ENCODE measurements around the gene CATSPER3.

CATSPER3 gene

DNA sequence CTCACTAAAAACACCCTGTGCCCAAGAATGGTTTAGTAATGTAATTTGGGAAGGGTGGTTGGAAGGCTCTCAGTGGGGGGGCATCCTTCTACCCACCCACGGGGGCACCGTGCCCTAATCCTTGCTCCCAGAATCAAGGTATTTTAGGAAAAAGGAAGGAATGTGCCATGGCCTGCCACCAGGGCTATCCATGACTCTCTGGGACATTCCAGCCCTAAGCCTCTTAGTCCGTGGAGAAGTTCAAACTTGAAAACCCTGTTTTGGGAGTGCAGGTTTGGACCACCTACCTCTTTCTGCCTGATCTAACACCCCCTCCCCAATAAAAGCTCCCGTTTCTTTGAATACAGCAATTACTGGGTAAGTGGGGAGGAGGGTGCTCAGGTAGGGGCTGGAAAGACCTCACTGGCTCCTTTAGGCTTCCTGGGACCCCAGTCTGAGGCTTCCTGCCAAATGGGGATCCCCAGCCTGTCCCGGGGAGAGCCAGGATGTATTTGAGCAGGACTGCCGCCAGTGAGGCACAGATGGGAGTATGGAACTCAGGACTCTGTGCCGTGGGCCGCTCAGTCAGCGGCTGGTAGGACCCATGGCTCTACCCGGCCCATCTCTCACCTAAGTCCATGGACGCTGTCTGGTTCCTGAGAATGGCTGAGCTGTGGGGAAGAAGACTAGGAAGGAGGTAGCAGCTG, 70.0 kb downstream of the CATSPER3 start:
- H3K36me3 Mint-ChIP-seq (ENCODE audit: insufficient read depth), result no peaks in the 10 kb centered on the region
- no peak overlapping the region for H3K27ac Mint-ChIP-seq (ENCODE audit: low read depth)
- no peak overlapping the region for H3K4me3 Mint-ChIP-seq
- ATAC-seq (replicated peaks; ENCODE audit: extremely low read depth, poor library complexity, severe bottlenecking) (no peak), DNase-seq (ENCODE audit: low spot score in 2 of 2) (no peak)
- H3K27me3 Mint-ChIP-seq, result peaks cover 83% of the 10 kb centered on the region
- peaks cover 24% of the 10 kb centered on the region for H3K4me1 Mint-ChIP-seq
- H3K9me3 Mint-ChIP-seq, result no peaks in the 10 kb centered on the region

GRCh38 chr5:135038205-135038812, 70.6 kb downstream of the CATSPER3 start:
- Mint-ChIP-seq H3K4me1 (peaks cover 20% of the 10 kb centered on the region), H3K27me3 (peaks cover 83% of the 10 kb centered on the region), H3K4me3 (no peak overlapping the region), H3K36me3 (ENCODE audit: insufficient read depth) (peaks cover under 1% of the 10 kb centered on the region), H3K27ac (ENCODE audit: low read depth) (no peak overlapping the region), H3K9me3 (no peaks in the 10 kb centered on the region)
- no peak for DNase-seq (ENCODE audit: low spot score in 2 of 2)
- ATAC-seq (replicated peaks; ENCODE audit: extremely low read depth, poor library complexity, severe bottlenecking), result no peak

DNA sequence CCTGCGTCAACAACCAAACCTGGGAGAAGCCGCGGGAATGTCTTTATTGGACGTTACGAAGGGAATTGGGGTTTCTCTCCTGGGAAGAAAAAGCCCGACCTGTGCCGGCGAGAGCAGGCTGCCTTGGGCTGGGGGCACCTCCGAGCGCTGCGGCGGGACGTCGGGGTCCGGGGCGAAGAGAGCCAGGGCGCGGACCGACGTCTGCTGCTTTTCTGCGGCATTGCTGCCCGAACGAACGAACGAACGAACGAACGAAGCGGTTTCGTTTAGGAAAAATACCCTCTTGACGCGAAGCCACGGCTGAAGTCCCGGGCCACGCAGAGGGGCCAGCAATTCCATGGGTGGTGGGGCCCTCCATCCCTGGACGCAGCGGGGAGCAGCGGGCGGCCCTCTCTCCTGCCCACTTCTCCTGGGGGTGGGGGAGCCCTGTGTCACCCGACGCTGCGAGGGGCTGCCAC, 71.1 kb downstream of the CATSPER3 start:
- no peak overlapping the region for H3K27ac Mint-ChIP-seq (ENCODE audit: low read depth)
- no peak for ATAC-seq (replicated peaks; ENCODE audit: extremely low read depth, poor library complexity, severe bottlenecking)
- H3K4me1 Mint-ChIP-seq, result peaks cover 18% of the 10 kb centered on the region
- H3K27me3 Mint-ChIP-seq, result peaks cover 85% of the 10 kb centered on the region
- DNase-seq (ENCODE audit: low spot score in 2 of 2), result no peak
- peaks cover 3% of the 10 kb centered on the region for H3K36me3 Mint-ChIP-seq (ENCODE audit: insufficient read depth)
- H3K4me3 Mint-ChIP-seq, result no peak overlapping the region
- H3K9me3 Mint-ChIP-seq, result no peaks in the 10 kb centered on the region

DNA sequence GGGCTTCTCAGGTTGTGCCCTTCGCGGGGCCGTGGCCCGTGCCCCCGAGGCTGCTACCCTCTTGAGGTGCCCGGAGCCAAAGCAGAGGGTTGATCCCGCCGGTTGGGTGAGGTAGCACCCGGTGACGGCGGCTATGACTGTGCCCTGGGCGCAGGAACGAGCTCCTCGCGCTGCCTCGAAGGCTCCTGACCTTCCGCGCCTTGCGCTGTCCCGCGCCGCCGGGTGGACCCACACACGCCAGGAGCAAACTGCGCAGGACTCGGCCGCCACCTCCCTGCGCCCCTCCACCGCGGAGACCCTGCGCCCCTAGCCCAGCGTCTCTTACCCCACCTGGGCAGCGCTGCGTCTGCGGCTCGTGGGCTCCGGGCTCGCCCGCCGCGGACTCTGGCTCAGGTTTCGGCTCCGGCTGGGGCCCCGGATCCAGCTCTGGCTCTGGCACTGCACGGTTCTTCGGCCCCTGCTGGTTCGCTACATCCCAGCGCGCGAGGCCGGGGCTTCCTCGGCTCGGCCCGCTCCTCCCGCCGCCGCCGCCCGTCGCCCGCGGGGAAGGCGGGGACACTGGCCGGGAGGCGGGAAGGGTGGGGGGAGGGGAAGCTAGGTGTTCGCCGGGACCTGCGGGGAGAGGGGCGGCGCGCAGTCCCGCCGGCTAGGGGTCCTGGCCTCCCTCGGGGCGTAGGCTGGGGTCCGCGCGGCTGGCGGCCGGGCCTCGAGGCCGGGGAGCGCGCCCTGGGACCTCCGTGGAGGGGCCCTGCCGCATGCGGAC, 71.7 kb downstream of the CATSPER3 start:
- no peak for DNase-seq (ENCODE audit: low spot score in 2 of 2)
- H3K9me3 Mint-ChIP-seq, result no peaks in the 10 kb centered on the region
- H3K36me3 Mint-ChIP-seq (ENCODE audit: insufficient read depth), result peaks cover 3% of the 10 kb centered on the region
- H3K4me3 Mint-ChIP-seq, result no peak overlapping the region
- H3K4me1 Mint-ChIP-seq, result peaks cover 17% of the 10 kb centered on the region
- peaks cover 89% of the 10 kb centered on the region for H3K27me3 Mint-ChIP-seq
- H3K27ac Mint-ChIP-seq (ENCODE audit: low read depth), result no peak overlapping the region
- no peak for ATAC-seq (replicated peaks; ENCODE audit: extremely low read depth, poor library complexity, severe bottlenecking)

- no peak overlapping the region for H3K27ac Mint-ChIP-seq (ENCODE audit: low read depth)
- no peak for DNase-seq (ENCODE audit: low spot score in 2 of 2)
- H3K36me3 Mint-ChIP-seq (ENCODE audit: insufficient read depth), result peaks cover 3% of the 10 kb centered on the region
- no peak for ATAC-seq (replicated peaks; ENCODE audit: extremely low read depth, poor library complexity, severe bottlenecking)
- no peaks in the 10 kb centered on the region for H3K9me3 Mint-ChIP-seq
- peaks cover 11% of the 10 kb centered on the region for H3K4me1 Mint-ChIP-seq
- H3K4me3 Mint-ChIP-seq, result peak overlapping the region; percentile 20
- H3K27me3 Mint-ChIP-seq, result peaks cover 89% of the 10 kb centered on the region
Measured at GRCh38 chr5:135040034-135040332, 72.3 kb downstream of the CATSPER3 start.

DNA sequence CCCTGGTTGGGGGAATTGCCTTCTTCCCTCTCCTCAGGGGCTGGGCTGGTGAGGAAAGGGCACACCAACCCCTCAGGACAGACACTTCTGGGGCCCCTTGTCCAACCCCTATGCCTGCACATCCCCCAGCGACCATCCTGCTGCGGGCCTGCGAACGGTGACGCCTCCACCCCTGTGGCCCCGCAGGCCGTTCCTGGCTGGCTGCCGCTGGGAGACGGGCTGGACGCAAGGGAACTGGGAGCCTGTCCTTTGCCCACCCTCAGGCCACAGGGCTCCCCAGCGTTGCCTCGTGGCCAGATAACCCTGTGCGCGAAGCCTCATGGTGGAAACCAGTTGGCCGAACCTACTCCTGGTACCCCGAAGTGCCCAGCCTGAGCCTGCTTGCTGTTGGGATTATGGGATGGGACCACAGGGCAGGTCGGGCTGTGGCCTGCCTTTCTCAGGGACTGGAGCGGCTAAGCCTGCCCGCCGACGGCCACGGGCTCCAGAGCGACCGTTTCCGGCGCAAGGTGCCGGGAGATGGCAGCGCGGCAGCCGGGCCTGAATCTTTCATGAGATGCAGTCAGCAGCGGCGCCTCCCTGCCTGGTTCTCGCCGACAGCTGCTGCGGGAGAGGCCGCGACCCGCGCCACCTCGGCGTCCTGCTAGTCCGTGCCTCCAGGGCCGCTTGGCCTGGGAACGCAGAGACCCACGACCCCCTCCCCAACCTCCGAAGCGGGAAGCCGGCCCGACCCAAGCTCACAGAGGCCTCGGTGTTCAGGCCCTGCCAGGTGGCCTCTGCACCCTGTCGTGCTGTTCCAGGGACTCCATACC, 72.8 kb downstream of the CATSPER3 start:
- Mint-ChIP-seq H3K36me3 (ENCODE audit: insufficient read depth) (peaks cover 3% of the 10 kb centered on the region), H3K27ac (ENCODE audit: low read depth) (no peak overlapping the region), H3K27me3 (peaks cover 89% of the 10 kb centered on the region), H3K9me3 (no peaks in the 10 kb centered on the region), H3K4me3 (peak overlapping the region; percentile 20), H3K4me1 (peaks cover 7% of the 10 kb centered on the region)
- DNase-seq (ENCODE audit: low spot score in 2 of 2) (no peak), ATAC-seq (replicated peaks; ENCODE audit: extremely low read depth, poor library complexity, severe bottlenecking) (peak; percentile 14)

GRCh38 chr5:135041145-135041587, 73.5 kb downstream of the CATSPER3 start:
- no peak for DNase-seq (ENCODE audit: low spot score in 2 of 2)

DNA sequence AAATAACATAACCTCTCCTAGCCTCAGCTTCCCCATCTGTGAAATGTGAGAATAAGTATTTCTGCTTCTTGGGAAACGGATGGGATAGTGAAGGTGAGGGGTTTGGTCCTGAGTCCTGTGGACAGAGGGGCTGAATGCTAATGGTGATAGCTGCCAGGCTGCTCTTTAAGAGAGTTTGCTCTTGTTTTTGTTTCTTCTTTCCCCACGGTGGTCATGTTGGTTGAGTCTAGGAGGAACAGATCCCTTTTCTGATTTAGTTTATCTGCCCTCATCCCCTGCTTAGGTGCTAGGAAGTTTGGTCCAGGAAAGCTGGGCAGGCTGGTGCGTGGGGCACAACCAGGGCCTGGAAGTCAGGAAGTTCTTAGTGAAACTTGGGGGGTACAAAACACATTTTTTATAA, 74.0 kb downstream of the CATSPER3 start:
- H3K27me3 Mint-ChIP-seq, result peaks cover 89% of the 10 kb centered on the region
- no peak overlapping the region for H3K4me3 Mint-ChIP-seq
- no peak for DNase-seq (ENCODE audit: low spot score in 2 of 2)

More at GRCh38 chr5:135041145-135041587, 73.5 kb downstream of the CATSPER3 start:
- H3K9me3 Mint-ChIP-seq, result no peaks in the 10 kb centered on the region
- ATAC-seq (replicated peaks; ENCODE audit: extremely low read depth, poor library complexity, severe bottlenecking), result no peak
- peaks cover 3% of the 10 kb centered on the region for H3K36me3 Mint-ChIP-seq (ENCODE audit: insufficient read depth)
- H3K27me3 Mint-ChIP-seq, result peaks cover 89% of the 10 kb centered on the region
- no peak overlapping the region for H3K27ac Mint-ChIP-seq (ENCODE audit: low read depth)
- H3K4me3 Mint-ChIP-seq, result no peak overlapping the region
- H3K4me1 Mint-ChIP-seq, result peaks cover 7% of the 10 kb centered on the region

GRCh38 chr5:135042595-135042994, 74.9 kb downstream of the CATSPER3 start:
- Mint-ChIP-seq H3K27ac (ENCODE audit: low read depth) (no peak overlapping the region), H3K4me1 (peaks cover 7% of the 10 kb centered on the region), H3K36me3 (ENCODE audit: insufficient read depth) (peaks cover 3% of the 10 kb centered on the region), H3K27me3 (peaks cover 89% of the 10 kb centered on the region), H3K4me3 (no peak overlapping the region), H3K9me3 (no peaks in the 10 kb centered on the region)
- DNase-seq (ENCODE audit: low spot score in 2 of 2), result no peak
- ATAC-seq (replicated peaks; ENCODE audit: extremely low read depth, poor library complexity, severe bottlenecking), result no peak

More for the DNA sequence above, 74.0 kb downstream of the CATSPER3 start:
- ATAC-seq (replicated peaks; ENCODE audit: extremely low read depth, poor library complexity, severe bottlenecking), result no peak
- peaks cover 3% of the 10 kb centered on the region for H3K36me3 Mint-ChIP-seq (ENCODE audit: insufficient read depth)
- H3K9me3 Mint-ChIP-seq, result no peaks in the 10 kb centered on the region
- H3K4me1 Mint-ChIP-seq, result peaks cover 7% of the 10 kb centered on the region
- no peak overlapping the region for H3K27ac Mint-ChIP-seq (ENCODE audit: low read depth)

GRCh38 chr5:135045488-135045887, 77.8 kb downstream of the CATSPER3 start:
- Mint-ChIP-seq H3K9me3 (no peaks in the 10 kb centered on the region), H3K27ac (ENCODE audit: low read depth) (no peak overlapping the region), H3K4me1 (peaks cover 7% of the 10 kb centered on the region), H3K27me3 (peaks cover 100% of the 10 kb centered on the region), H3K36me3 (ENCODE audit: insufficient read depth) (peaks cover 3% of the 10 kb centered on the region), H3K4me3 (no peak overlapping the region)
- DNase-seq (ENCODE audit: low spot score in 2 of 2), result no peak
- no peak for ATAC-seq (replicated peaks; ENCODE audit: extremely low read depth, poor library complexity, severe bottlenecking)

- peaks cover 100% of the 10 kb centered on the region for H3K27me3 Mint-ChIP-seq
- no peak for ATAC-seq (replicated peaks; ENCODE audit: extremely low read depth, poor library complexity, severe bottlenecking)
- no peaks in the 10 kb centered on the region for H3K4me1 Mint-ChIP-seq
- no peak overlapping the region for H3K4me3 Mint-ChIP-seq
- peaks cover 3% of the 10 kb centered on the region for H3K36me3 Mint-ChIP-seq (ENCODE audit: insufficient read depth)
- H3K9me3 Mint-ChIP-seq, result no peaks in the 10 kb centered on the region
- DNase-seq (ENCODE audit: low spot score in 2 of 2), result no peak
- no peak overlapping the region for H3K27ac Mint-ChIP-seq (ENCODE audit: low read depth)
Measured at GRCh38 chr5:135046661-135047346, 79.1 kb downstream of the CATSPER3 start.

DNA sequence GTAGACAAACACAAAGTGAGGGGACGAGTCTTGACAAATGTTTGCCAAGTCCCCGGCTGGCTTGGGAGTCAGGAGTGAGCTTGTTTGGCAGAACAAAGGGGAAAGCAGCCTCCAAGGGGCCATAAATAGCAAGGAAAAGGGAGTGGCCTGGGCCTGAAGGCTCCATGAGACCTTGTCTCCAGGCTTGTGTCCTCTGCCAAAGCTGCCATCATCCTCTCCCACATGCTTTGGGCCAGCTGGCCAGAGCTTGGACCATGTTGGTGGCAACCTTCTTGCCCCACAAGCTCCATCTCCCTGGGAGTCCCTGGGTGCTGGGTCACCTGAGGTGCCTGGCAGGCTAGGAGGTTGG, 79.6 kb downstream of the CATSPER3 start:
- H3K27ac Mint-ChIP-seq (ENCODE audit: low read depth), result no peak overlapping the region
- no peaks in the 10 kb centered on the region for H3K4me1 Mint-ChIP-seq
- H3K9me3 Mint-ChIP-seq, result no peaks in the 10 kb centered on the region
- peaks cover 3% of the 10 kb centered on the region for H3K36me3 Mint-ChIP-seq (ENCODE audit: insufficient read depth)
- no peak overlapping the region for H3K4me3 Mint-ChIP-seq
- H3K27me3 Mint-ChIP-seq, result peaks cover 100% of the 10 kb centered on the region
- DNase-seq (ENCODE audit: low spot score in 2 of 2) (no peak), ATAC-seq (replicated peaks; ENCODE audit: extremely low read depth, poor library complexity, severe bottlenecking) (no peak)
